GM19463 (cell line): ENCODE results near the gene TEF.
A peak's percentile ranks its signal among the peaks of the same experiment; 100 is the strongest.

Experiments
- ATAC-seq: cut with Tn5 transposase; IDR thresholded peaks from one replicate; pipeline ENCODE4 v1.9.1; 2021; ENCODE audit warnings: mild to moderate bottlenecking, moderate library complexity; ENCODE audit not compliant: unreplicated experiment

Gene TEF

GRCh38 chr22:41381329-41382097 is at the start of gene TEF:
Gene TEF, plus strand, starts transcription at chr22:41381942. Its CDS starts 103 bp downstream, at chr22:41382045.
- ATAC-seq, result peak; percentile 87

- no peak for ATAC-seq
These were observed 49.4 kb upstream of the TEF start for GRCh38 chr22:41332217-41332939.

DNA sequence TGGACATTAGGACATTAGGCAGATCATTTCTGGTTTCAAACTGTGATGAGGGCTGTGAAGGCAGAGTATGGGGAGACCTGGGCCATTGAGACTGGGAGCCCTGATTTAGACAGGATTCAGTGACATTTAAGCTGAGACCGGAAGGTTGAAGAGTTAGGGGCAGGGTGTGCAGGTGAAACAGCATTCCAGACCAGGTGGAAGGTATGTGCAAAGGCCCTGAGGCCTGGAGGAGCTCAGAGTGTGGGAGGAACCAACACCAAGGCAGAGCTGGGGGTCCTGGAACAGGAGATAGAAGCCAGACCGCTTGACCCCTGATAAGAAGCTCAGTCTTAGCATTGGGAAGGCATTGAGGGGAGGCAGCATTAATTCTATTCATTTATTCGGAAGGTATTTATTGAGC is 47.9 kb upstream of the TEF start:
- ATAC-seq, result no peak

- ATAC-seq, result no peak
These were observed 47.5 kb upstream of the TEF start for GRCh38 chr22:41334215-41334614.

- ATAC-seq, result no peak
These were observed 46.6 kb upstream of the TEF start for GRCh38 chr22:41334951-41335635.

- ATAC-seq, result no peak
These were observed 43.0 kb upstream of the TEF start for GRCh38 chr22:41338614-41339212.

- ATAC-seq, result no peak
These were observed 41.9 kb upstream of the TEF start for GRCh38 chr22:41339823-41340222.

DNA sequence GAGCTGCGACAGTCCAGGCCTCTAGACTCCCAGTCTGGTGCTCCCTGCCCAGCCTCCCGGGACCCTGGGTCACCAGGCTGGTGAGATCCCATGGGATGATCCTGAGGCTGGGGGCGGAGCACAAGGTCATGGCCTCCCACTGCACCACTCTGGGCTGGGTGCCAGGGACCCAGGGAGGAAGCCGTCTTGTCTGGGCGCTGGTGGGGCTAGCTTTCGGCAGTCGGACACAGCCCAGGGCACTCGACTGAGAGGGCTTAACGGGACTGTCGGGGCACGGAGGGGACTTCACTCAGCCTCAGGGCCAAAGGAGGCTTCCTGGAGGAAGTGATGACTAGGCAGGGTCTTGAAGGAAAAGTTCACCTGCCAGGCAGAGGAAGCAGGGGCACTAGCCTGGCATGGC is 41.4 kb upstream of the TEF start:
- ATAC-seq, result no peak

DNA sequence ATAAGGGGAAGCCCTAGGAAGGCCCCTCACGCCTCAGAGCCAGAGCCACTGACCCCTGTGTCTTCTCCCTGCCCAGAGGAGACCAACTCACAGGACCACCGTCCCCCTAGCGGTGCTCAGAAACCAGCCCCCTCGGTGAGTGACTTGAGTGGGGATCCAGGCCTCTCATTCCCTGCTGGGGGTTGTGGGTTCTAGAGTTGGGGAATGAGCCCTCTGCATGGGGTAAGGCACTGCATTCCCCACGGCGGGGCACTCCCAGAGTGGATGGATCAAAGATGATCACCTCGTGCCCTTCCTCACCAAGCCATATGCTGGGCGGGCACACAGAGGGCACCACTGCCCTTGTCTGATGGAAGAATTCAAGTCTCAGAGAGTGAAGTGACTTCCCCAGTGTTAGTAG is 40.7 kb upstream of the TEF start:
- ATAC-seq, result no peak

- no peak for ATAC-seq
These were observed 39.8 kb upstream of the TEF start for GRCh38 chr22:41341990-41342389.

DNA sequence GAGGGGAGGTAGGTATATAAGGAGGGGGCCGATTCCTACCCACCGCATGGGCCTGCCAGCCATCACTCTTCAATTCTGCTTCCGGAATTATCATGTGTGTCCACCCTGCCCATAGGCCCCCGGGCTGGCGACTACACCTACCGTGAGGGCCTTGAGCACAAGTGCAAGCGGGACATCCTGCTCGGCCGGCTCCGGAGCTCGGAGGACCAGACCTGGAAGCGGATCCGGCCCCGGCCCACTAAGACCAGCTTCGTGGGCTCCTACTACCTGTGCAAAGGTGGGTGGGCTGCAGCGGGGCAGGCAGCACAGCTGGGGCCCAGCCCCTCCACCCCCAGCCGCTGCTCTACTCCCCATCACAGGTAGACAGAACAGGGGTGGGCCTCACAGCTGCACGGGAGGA is 38.4 kb upstream of the TEF start:
- ATAC-seq, result no peak

DNA sequence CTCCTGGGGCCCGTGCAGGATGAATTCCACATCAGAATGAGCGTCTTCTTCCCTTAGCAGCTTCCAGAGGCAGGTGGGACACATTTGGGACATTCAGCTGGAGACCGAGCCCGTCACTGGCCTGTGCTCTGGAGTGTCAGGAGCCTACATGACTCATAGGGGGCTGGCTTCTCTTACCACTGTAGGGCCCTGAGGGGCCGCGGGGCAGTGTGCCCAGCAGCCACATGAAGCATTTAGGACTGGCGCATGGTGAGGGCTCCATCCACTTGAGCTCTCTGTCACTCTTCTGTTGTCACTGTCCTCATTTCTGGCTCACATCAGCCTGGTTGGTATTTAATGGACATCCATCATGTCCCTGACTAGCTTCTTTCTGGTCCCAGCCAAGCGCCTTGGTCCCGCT is 38.0 kb upstream of the TEF start:
- no peak for ATAC-seq

GRCh38 chr22:41344189-41344788 is 37.5 kb upstream of the TEF start:
- ATAC-seq, result no peak

DNA sequence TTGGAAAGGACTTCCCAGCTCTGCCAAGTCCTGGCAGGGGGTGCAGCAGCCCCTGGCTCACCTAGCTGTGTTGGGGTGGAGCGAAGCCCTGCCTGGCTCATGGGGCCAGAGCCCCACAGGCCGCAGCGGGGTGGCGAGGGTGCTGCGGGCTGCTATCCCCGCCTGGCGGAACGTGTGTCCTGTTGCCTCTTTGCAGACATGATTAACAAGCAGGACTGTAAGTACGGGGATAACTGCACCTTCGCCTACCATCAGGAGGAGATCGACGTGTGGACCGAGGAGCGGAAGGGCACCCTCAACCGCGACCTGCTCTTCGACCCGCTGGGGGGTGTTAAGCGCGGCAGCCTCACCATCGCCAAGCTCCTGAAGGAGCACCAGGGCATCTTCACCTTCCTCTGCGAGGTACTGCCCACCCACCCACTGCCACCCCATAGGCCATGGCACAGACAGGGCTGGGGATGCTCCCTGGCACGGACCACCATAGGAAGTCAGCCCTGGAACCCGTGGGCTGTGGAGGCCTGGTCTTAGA is 35.9 kb upstream of the TEF start:
- no peak for ATAC-seq

DNA sequence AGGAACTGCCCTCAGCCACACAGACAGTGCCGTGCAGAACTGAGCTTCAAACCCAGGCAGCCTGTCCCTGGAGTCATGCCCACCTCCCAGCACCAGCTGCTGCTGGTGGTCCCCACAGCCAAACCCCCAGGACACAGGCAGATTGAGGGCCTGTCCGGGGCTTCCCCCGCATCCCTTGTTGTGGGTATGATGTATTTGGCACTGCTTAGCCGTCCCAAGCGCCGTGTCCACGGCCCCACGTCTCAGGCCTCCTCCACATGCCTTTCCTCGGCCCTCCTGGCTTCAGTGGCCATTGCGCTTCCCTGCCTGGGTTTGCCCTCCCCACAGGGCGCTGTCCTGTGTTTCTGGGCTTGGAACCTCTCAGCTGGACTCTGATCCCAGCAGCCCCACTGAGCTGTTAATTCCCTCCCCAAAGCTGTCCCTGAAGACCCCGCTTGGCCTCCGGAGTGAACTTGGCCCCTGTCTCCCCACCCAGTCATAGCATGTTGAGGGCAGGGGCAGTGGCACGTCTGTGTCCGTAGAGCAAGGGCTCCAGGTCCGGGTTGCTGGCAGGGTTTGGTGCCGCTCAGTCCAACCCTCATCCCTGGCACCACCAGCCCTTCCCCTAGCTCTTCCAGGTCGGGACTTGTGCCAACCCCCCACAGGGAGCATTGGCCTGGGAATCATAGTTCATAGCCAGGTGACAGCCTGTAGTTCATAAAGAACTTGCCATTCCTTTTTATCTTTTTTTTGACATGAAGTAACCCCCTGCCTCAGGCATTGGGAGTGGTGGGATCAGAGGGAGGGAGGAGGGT is 34.5 kb upstream of the TEF start:
- no peak for ATAC-seq

- no peak for ATAC-seq
These were observed 32.7 kb upstream of the TEF start for GRCh38 chr22:41348964-41349484.

DNA sequence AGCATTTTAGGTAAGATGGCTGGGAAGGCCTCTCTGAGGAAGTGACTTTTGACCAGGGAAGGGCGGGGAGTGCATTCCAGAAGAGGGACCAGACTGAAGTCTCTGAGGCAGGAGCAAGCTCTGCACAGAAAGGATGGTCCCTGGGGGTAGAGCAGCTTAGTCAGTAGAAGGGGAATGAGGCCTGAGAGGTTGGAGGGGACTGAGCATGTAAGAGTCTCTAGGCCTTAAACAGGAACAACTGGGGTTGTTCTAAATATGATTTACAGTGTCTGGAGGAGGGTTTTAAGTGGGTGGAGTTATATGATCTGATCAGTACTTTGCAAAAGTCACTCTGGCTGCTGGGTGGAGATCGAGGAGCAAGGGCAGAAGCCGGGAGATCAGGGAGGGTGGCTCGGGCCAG is 31.7 kb upstream of the TEF start:
- no peak for ATAC-seq

GRCh38 chr22:41351011-41351410 is 30.7 kb upstream of the TEF start:
- no peak for ATAC-seq

- ATAC-seq, result no peak
These were observed 29.7 kb upstream of the TEF start for GRCh38 chr22:41352058-41352457.
